ENCODE data around the gene RNF157. TPM values are rescaled to one million over a fixed set of nuclear protein-coding genes. Genes with fewer than 3 reads are reported as not detected.

RNF157 gene
- total RNA-seq, 1 experiment from 2014 or later, result 29.3 TPM

DNA sequence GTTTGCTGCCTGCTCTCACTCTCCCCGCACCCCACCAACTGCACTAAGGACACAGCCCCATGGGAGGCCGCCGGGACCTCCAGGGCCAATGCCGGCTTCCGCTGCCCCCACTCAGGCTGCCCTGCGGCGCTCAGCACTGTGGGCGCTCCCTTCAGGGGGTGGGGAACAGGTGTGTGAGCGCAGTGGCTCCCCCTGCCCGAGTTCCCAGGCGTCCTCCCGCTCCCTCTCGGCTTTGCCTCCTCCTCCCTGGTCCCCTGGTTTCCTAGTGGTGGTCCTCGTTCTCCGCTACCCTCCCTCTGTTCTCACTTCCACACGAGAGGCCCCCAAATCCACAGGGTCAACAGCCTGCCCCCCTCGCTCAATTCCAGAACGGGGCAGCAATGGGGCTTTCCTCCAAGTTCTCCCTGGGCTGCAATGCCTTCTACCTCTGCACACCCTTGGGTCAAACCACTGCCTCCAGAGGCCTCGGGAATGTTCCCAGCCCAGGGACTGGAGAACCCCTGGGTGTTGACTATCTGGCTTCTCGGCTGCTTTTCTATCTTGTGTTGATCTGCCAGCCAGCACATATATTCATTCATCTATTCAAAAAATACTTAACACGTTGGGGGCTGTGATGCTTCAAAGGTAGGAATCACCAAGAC is 109.1 kb downstream of the RNF157 start:
- no peak for TF ChIP-seq CTCF (IDR thresholded peaks at IDR 0.05; ENCODE audit: insufficient read depth in 1 of 2, low read depth in 1 of 2, low read length in 1 of 2, severe bottlenecking in 1 of 2, unreplicated experiment in 1 of 2)
- Mint-ChIP-seq H3K27ac (ENCODE audit: unreplicated experiment) (peak overlapping the region; percentile 85), H3K36me3 (ENCODE audit: insufficient read depth, unreplicated experiment) (peaks cover 6% of the 10 kb centered on the region), H3K4me3 (ENCODE audit: unreplicated experiment) (peak overlapping the region; percentile 52), H3K27me3 (ENCODE audit: insufficient read depth, unreplicated experiment) (no peaks in the 10 kb centered on the region), H3K4me1 (ENCODE audit: low read depth, unreplicated experiment) (peaks cover 60% of the 10 kb centered on the region), H3K9me3 (ENCODE audit: unreplicated experiment) (no peaks in the 10 kb centered on the region)
- peak in 1 of 2 experiments; percentile 22 for DNase-seq
- Histone ChIP-seq H3K4me1 (peaks cover 61% of the 10 kb centered on the region), H3K36me3 (ENCODE audit: control insufficient read depth, insufficient read depth, low read length) (no peaks in the 10 kb centered on the region), H3K9me3 (no peaks in the 10 kb centered on the region), H3K27me3 (replicated peaks; ENCODE audit: control insufficient read depth, insufficient read depth, low read length) (no peaks in the 10 kb centered on the region), H3K4me3 (ENCODE audit: low read depth, low read length) (no peak overlapping the region)
- no TSS peak for BruUV-seq (replicated peaks)
- CTCF ChIA-PET, result no interaction called here
- intact Hi-C loops (cut with micrococcal nuclease; ENCODE audit: unreplicated experiment), result no loop called here
- POLR2A ChIA-PET, result no interaction called here

GRCh38 chr17:76130473-76130872 is 109.8 kb downstream of the RNF157 start:
- Histone ChIP-seq H3K4me3 (ENCODE audit: low read depth, low read length) (no peak overlapping the region), H3K9me3 (no peaks in the 10 kb centered on the region), H3K27me3 (replicated peaks; ENCODE audit: control insufficient read depth, insufficient read depth, low read length) (no peaks in the 10 kb centered on the region), H3K36me3 (ENCODE audit: control insufficient read depth, insufficient read depth, low read length) (no peaks in the 10 kb centered on the region), H3K4me1 (peaks cover 55% of the 10 kb centered on the region)
- no peak for TF ChIP-seq CTCF (IDR thresholded peaks at IDR 0.05; ENCODE audit: insufficient read depth in 1 of 2, low read depth in 1 of 2, low read length in 1 of 2, severe bottlenecking in 1 of 2, unreplicated experiment in 1 of 2)
- BruUV-seq (replicated peaks), result no TSS peak
- intact Hi-C loops (cut with micrococcal nuclease; ENCODE audit: unreplicated experiment), result no loop called here
- ChIA-PET CTCF (interaction anchor here (0.5 to 0.8 kb wide), 4 partner anchors 16 to 116 kb away, joined by 3 to 4 read pairs (median 3); no protein-coding TSS in a partner anchor), POLR2A (no interaction called here)
- Mint-ChIP-seq H3K36me3 (ENCODE audit: insufficient read depth, unreplicated experiment) (peaks cover 6% of the 10 kb centered on the region), H3K4me1 (ENCODE audit: low read depth, unreplicated experiment) (peaks cover 55% of the 10 kb centered on the region), H3K27me3 (ENCODE audit: insufficient read depth, unreplicated experiment) (no peaks in the 10 kb centered on the region), H3K4me3 (ENCODE audit: unreplicated experiment) (no peak overlapping the region), H3K9me3 (ENCODE audit: unreplicated experiment) (no peaks in the 10 kb centered on the region), H3K27ac (ENCODE audit: unreplicated experiment) (peak overlapping the region; percentile 85)
- DNase-seq, result peak in 1 of 2 experiments; percentile 20

DNA sequence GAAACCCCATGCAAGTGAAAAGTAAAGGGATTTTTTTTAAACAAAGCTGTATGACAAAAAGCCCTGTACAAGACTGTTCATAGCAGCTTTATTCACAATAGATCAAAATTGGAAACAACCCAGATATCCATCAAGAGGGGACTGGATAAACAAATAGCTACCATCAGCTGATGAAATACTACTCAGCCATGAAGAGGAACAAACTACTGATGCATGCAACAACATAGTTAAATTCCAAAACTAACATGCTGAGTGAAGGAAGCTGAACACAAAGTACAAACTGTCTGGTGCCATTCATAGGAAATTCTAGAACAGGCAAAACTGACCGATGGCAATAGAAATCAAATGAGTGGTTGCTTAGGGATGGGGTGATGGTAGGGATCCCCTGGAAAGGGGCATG is 114.4 kb downstream of the RNF157 start:
- BruUV-seq (replicated peaks), result no TSS peak
- DNase-seq, result no peak
- peaks cover 20% of the 10 kb centered on the region for H3K4me1 ChIP-seq
- TF ChIP-seq CTCF (IDR thresholded peaks at IDR 0.05; ENCODE audit: insufficient read depth in 1 of 2, low read depth in 1 of 2, low read length in 1 of 2, severe bottlenecking in 1 of 2, unreplicated experiment in 1 of 2), result no peak
- H3K4me3 Mint-ChIP-seq (ENCODE audit: unreplicated experiment), result no peak overlapping the region
- ChIA-PET CTCF (interaction anchor here (1.1 to 2.0 kb wide), 2 partner anchors 20 to 154 kb away, joined by 3 to 5 read pairs; no protein-coding TSS in a partner anchor), POLR2A (interaction anchor here (0.6 to 1.0 kb wide), 2 partner anchors 13 to 139 kb away, joined by 3 read pairs; partner anchors contain the start of gene UBALD2)
- no peaks in the 10 kb centered on the region for H3K36me3 ChIP-seq (ENCODE audit: control insufficient read depth, insufficient read depth, low read length)
- no peaks in the 10 kb centered on the region for H3K27me3 ChIP-seq (replicated peaks; ENCODE audit: control insufficient read depth, insufficient read depth, low read length)
- H3K4me1 Mint-ChIP-seq (ENCODE audit: low read depth, unreplicated experiment), result peaks cover 39% of the 10 kb centered on the region
- no peaks in the 10 kb centered on the region for H3K27me3 Mint-ChIP-seq (ENCODE audit: insufficient read depth, unreplicated experiment)
- no peaks in the 10 kb centered on the region for H3K9me3 Mint-ChIP-seq (ENCODE audit: unreplicated experiment)
- H3K4me3 ChIP-seq (ENCODE audit: low read depth, low read length), result no peak overlapping the region
- H3K9me3 ChIP-seq, result no peaks in the 10 kb centered on the region
- H3K27ac Mint-ChIP-seq (ENCODE audit: unreplicated experiment), result no peak overlapping the region
- no peaks in the 10 kb centered on the region for H3K36me3 Mint-ChIP-seq (ENCODE audit: insufficient read depth, unreplicated experiment)
- intact Hi-C loops (cut with micrococcal nuclease; ENCODE audit: unreplicated experiment), result no loop called here

Data from Caco-2 (cell line).